ENCODE results near the gene OPA1.

- no peak for TF ChIP-seq POLR2AphosphoS5 (IDR thresholded peaks at IDR 0.05)
- TF ChIP-seq CTCF (IDR thresholded peaks at IDR 0.05 in 8 of 11, conservative IDR thresholded peaks at IDR 0.05 in 3 of 11): no peak
- no peak for TF ChIP-seq POLR2A (IDR thresholded peaks at IDR 0.05)
These were observed 63.4 kb downstream of the OPA1 start for GRCh38 chr3:193656445-193656844.

All from spleen (tissue), 7 donors.